NB4 (cell line): ENCODE measurements around the gene S100PBP.

Experiments
- CTCF ChIP-seq: IDR thresholded peaks from one replicate; pipeline ENCODE4 v1.5.1; 2012; ENCODE audit warnings: low read depth, low read length
- MAX ChIP-seq: IDR thresholded peaks from 2 replicates; pipeline ENCODE4 v1.6.1; 2011; ENCODE audit warnings: low read depth, low read length
- POLR2A ChIP-seq: IDR thresholded peaks from 2 replicates; pipeline ENCODE4 v1.6.1; 2011; ENCODE audit warnings: mild to moderate bottlenecking; ENCODE audit not compliant: insufficient read length; ENCODE audit errors: extremely low read depth

- no peak for TF ChIP-seq CTCF
- TF ChIP-seq MAX, result no peak
- no peak for TF ChIP-seq POLR2A
Measured at GRCh38 chr1:32808580-32808979, 8.9 kb upstream of the S100PBP start.
